ENCODE measurements around the gene B3GNT4.

DNA sequence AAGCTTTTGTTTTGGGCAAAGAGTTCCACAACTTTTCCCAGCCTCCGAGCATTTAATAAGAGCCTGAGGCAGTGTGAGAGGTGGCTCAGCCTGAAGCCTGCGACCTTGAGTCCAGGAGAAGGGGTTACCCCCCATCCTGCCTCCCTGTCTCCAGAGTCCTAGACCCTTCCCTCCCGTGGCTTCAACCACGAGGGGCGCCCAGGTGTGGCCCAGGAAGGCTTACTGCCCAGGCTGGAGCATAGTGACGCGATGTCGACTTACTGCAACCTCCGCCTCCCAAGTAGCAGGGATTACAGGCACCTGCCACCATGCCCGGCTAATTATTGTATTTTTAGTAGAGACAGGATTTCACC is 19.9 kb upstream of the B3GNT4 start:
- TF ChIP-seq POLR2A (IDR thresholded peaks at IDR 0.05) (no peak), EP300 (IDR thresholded peaks at IDR 0.05) (no peak)
- TF ChIP-seq, protein P1, sequence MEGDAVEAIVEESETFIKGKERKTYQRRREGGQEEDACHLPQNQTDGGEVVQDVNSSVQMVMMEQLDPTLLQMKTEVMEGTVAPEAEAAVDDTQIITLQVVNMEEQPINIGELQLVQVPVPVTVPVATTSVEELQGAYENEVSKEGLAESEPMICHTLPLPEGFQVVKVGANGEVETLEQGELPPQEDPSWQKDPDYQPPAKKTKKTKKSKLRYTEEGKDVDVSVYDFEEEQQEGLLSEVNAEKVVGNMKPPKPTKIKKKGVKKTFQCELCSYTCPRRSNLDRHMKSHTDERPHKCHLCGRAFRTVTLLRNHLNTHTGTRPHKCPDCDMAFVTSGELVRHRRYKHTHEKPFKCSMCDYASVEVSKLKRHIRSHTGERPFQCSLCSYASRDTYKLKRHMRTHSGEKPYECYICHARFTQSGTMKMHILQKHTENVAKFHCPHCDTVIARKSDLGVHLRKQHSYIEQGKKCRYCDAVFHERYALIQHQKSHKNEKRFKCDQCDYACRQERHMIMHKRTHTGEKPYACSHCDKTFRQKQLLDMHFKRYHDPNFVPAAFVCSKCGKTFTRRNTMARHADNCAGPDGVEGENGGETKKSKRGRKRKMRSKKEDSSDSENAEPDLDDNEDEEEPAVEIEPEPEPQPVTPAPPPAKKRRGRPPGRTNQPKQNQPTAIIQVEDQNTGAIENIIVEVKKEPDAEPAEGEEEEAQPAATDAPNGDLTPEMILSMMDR (IDR thresholded peaks at IDR 0.05): no peak

Measured in suprapubic skin (tissue), 3 donors.